Activated T-cell treated with anti-CD3 and anti-CD28 coated beads for 1 hour (primary cell): ENCODE measurements around the gene CDH3.

Experiments
- DNase-seq: peaks from one replicate; pipeline ENCODE4 v3.0.0-alpha.2; 2020; ENCODE audit warnings: low read depth

CDH3 gene

DNA sequence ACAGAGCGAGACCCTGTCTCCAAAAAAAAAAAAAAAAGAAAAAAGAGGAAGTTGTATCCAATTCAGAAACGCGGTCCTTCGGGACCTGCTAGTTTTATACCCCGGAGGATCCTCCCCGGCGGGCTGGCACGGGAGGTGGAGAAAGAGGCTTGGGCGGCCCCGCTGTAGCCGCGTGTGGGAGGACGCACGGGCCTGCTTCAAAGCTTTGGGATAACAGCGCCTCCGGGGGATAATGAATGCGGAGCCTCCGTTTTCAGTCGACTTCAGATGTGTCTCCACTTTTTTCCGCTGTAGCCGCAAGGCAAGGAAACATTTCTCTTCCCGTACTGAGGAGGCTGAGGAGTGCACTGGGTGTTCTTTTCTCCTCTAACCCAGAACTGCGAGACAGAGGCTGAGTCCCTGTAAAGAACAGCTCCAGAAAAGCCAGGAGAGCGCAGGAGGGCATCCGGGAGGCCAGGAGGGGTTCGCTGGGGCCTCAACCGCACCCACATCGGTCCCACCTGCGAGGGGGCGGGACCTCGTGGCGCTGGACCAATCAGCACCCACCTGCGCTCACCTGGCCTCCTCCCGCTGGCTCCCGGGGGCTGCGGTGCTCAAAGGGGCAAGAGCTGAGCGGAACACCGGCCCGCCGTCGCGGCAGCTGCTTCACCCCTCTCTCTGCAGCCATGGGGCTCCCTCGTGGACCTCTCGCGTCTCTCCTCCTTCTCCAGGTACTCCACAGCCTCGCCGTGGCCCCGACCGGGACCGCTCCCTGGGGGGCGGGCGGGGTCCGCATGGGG is at the start of gene CDH3:
Gene CDH3 (plus strand): TSS at position 596 of the 779 bp plus-strand sequence. CDS start 70 bp downstream, at position 666.
- no peak for DNase-seq

DNA sequence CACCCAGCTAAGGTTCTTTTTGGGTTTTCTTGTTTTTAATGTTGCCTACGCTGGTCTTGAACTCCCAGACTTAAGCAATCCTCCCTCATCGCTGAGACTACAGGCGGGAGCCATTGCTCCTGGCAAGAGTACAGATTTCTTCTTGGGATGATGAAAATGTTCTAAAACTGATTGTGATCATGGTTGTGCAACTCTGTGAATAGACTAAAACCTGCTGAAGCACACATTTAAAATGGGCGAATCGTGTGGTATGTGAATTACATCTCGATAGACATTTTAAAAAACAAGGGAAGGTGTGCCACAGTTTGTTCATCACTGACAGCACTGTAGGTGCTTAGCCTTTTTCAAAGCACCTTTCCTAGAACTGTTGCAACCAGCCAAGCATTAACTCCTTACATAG is 48.8 kb upstream of the CDH3 start:
- DNase-seq: no peak

DNA sequence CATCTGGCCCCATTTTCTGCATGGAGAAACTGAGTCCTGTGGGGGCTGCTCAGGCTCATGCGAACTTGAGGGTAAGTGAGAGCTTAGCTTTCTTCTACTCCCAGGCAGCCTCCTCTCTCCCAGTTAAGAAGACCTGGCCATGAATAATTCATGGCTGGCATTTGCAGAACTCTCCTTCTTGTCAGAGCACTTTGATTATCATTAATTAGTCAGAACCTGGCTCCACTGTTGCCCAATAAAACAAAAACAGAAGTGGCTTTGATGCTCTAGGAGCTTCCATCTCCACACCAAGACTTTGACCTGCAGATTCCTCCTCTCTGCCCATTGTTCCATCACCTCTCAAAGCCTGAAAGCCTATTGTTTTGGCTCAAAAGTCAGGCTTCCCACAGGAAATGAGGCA is 45.5 kb upstream of the CDH3 start:
- no peak for DNase-seq

DNA sequence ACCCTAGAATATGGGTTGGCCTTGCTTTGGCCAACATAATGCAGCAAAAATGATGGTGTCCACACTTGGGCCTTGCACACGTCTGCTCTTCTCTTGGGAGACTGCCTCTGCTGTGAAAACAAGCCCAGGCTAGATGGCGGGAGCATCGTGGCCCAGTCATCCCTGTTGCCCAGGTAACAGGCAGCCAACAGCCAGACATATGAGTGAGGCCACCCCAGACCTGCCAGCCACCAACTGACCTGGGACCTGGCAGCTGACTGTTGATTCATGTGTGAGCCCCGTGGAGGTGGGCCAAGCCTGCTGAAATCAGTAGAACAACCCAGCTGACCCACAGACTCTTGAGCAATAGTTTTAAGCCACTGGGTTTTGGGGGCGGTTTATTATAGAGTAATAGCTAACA is 39.4 kb upstream of the CDH3 start:
- no peak for DNase-seq

DNA sequence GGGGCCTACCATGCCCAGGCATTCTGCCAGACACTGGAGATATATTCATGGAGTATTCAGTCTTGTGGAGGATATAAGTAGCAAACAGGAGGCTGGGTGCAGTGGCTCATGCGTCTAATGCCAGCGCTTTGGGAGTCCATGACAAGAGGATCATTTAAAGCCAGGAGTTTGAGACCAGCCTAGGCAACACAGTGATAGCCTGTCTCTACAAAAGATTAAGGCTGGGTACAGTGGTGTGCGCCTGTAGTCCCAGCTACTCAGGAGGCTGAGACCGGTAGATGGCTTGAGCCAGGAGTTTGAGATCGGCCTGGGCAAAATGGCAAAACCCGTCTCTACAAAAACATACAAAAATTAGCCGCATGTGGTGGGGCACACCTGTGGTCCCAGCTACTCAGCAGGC is 37.7 kb upstream of the CDH3 start:
- DNase-seq: no peak

DNA sequence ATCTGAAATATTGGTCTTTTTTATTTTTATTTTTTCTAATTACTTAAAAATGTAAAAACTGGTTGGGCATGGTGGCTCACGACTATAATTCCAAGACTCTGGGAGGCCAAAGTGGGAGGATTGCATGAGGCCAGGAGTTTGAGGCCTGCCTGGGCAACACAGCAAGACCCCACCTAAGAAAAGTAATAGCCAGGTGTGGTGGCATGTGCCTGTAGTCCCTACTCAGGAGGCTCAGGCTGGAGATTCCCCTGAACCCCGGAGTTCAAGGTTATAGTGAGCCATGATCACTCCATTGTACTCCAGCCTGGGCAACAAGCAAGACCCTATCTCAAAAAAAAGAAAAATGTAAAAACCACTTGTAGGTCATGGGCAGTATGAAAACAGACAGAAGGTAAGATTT is 36.8 kb upstream of the CDH3 start:
- DNase-seq: no peak

DNA sequence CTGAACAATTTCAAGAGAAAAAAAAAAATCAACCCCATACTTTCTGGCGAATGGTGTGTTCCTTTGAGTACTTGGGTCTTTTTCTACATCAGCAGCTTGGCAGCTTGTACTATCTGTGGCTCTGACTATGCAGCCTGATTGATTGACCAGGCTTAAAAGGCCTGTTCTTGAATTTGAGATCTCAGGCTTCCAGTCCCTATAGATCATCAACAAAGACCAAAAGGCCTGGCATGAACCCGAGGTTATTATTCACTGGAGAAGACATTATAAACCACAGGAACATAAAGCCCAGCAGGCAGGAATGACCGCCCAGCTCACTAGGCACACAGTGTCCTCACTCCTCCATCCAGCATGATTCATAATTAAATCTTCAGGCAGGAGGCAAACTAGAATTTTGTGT is 32.1 kb upstream of the CDH3 start:
- no peak for DNase-seq

DNA sequence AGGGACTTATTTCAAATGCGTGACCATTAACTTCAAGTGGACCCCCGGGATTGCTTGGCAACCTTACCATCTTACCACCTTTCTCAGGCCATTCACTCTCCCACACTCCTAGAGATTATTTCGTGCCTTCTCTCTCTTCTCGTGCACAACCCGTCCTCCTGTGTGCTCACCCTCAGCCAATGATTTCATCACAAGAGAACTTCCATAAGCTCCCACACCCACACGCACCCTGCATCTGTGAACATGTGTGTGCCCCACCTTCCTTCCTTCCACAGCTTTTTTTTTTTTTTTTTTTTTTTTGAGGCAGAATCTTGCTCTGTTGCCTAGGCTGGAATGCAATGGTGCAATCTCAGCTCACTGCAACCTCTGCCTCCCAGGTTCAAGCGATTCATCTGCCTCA is 27.4 kb upstream of the CDH3 start:
- no peak for DNase-seq

DNA sequence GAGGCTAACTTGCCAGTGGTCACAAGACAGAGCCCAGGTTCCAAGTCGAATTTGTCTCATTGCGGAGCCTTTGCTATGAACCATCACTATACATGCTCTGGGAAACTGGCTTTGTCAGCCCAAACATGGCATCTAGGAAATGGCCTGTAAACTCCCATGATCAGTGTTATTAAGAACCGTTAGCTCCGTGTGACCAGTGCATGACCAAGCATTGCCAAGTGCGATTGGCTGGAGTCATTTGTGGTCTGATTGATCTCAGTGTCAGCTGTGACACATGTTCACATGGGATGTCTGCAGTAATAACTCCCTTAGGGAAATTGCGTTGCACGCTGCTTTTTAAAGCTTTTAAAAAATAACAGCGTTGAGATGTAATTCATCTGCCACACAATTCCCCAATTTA is 18.6 kb upstream of the CDH3 start:
- no peak for DNase-seq

DNA sequence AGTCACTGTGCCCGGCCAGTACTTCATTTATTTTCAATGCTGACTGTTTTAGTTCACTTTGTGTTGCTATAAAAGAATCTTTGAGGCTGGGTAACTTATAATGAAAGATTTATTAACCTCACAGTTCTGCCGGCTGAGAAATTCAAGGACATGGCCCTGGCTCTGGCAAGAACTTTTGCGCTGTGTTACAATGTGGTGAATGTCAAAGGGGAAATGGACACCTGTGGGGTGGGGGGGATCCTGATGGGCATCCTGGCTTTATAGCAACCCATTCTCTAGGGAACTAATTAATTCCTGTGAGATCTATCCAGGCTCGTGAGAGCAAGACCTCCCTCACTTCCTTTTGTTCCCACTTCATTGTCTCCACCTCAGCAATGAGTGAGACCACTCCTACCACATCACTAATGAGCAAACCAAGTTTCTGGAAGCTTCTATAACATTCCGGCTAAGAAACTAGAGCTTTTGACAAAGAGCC is 17.1 kb upstream of the CDH3 start:
- no peak for DNase-seq

DNA sequence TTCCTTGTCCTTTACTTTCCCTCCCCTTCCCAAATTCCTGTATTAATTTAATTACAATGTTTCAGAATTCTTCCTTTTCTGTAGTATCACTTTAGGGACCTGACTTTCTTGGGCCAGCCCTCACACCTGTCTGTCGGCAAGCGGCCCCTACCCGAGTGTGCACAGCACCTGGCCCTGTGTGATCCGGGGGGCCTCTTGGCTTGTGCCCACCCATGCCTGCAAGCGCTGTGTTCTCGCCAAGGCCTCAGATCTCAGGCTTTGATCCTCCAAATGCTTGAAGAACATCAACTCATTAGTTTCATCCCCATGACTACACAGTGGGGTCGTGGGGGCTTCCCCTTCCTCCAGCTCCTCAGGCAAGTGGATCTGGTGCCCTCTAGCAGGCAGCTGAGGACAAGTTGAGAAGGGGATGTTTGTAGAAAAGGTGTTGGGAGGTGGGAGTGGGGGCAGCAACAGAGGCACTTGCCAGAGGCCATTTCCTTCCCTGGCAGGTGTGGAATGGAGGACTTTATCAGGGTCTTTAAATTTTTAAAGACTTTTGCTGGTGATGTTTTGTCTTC is 15.7 kb upstream of the CDH3 start:
- no peak for DNase-seq

DNA sequence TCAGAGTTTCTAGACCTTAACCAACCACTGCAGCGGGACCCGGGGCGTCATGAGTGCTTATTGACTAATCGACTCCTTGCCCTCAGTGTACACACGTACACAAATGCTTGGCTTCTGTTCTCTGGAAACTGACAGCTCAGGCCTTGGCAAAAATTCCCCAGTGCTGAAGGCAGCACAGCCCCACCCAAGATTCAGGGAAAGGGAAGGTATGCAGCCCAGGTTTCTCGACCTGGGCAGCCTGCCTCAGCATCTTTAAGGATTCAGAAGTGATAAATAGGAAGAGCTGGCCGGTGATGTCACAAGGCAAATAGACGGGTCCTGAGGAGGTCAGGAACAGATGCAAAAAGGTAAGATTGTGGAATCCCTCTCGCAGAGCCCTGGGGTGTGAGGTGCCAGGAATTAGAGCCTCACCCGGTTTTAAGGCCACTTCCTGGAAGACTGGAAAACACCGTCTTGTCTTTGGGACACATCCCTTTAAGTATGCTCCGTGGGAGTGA is 9.0 kb upstream of the CDH3 start:
- DNase-seq: no peak

DNA sequence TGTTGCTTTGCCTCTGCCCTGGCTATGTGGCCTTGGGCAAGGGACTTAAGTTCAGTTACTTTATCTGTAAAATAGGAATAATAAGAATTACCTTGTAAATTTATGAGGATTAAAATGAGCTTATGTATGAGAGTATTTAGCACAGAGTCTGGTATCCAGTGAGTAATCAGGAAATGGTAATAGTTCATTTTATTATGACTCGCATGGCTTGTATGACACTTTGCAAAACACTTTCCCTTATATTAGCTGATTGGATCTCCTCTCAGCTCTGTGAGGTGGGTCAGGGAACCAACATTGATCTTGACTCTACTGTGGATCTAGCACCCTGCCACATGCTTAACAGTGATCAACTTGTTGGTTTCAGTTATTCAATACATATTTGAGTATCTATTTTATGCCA is 8.3 kb upstream of the CDH3 start:
- no peak for DNase-seq

DNA sequence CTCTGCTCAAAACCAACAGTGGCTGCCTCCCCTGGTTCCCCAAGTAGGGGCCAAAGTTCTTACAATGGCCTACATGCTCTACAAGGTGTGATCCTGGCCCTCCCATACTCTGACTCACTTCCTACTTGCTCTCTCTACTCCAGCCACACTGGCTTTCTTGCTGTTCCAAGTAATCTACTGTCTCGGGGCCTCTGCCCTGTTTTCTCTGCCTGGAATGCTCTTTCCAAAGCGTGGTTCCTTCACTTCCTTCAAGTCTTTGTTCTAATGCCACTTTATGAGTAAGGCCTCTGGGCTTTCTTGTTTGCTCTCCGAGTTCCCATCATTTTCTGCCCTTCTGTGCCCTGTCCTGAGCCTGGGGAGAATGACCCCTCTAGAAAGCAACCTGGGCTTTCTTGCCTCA is 4.1 kb upstream of the CDH3 start:
- DNase-seq: no peak

DNA sequence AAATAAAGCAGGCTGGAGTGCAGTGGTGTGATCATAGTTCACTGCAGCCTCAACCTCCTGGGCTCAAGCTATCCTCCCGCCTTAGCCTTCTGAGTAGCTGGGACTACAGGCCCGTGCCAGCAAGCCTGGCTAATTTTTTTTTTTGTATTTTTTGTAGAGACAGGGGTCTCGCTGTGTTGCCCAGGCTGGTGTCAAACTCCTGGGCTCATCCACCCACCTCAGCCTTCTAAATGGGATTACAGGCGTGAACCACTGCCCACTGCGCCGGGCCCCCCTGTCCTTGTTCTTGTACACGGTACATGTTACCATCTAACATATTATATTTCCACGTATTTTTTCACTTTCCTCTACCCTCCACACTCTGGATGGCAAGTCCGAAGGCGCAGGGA is 3.1 kb upstream of the CDH3 start:
- no peak for DNase-seq

DNA sequence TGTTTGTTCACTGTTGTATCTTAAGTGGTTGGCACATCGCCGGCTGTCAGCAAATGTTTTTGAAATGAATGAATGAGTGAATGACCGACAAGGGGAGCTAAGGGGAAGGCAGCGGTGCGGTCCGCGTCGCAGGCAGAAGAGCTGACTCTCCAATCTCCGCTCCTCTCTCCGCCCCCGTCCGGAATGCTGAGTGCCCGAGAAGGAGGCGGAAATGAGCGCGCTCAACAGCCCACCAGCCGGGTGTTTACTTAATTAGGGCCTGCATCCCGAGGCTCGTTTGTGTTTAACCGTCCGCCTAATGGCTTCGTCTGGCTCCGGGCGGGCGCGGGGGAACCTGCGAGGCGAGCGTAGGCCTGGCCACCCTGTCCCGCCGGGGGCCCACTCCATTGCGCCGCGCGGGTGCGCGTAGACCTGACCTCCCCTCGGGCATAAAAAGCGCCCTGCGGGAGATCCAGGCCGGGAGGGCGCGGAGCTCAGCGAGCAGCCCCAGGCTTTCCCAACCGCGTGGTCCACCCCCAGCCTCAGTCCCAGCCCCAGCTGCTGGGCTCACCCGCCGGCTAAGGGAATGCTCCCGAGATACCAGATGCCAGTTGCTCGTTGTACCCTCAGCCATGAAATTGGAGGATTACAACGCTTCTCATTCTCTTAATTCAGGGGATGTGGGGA is 2.5 kb upstream of the CDH3 start:
- DNase-seq: no peak

DNA sequence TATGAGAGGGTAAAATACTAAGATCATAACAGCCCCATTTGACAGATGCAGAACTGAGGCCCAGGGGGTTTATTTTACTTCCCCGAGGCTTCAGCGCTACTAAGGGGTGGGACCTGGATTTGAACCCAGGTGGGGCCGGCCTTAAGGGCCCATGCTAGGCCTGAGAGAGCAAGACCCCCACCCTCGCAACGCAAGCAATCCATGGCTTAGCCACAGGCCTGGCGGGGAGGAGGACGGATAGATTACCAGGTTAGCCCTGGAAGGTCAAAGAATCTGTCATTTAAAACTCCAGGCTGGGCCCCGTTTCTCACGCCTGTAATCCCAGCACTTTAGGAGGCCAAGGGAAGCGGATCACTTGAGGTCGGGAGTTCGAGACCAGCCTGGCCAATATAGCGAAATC is 1.9 kb upstream of the CDH3 start:
- no peak for DNase-seq

DNA sequence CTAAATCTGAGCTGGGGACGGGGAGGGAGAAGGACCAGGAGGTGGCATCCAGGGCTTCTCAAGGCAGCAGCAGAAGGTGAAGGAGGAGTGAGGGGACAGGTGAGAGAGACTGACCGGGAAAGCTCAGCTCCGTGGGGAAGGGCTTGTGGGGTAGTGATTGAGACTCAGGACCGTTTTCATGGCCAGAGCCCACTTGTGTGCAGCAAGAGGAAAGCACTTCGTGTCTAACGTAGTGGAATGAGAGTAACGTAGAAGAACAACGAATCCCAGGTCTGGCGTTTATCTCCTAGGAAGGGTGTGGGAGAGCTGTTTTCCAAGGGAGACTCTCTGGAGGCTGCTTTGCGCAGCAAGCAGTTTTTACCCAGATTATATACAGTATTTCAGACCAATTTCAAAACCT is 1.3 kb upstream of the CDH3 start:
- DNase-seq: no peak

DNA sequence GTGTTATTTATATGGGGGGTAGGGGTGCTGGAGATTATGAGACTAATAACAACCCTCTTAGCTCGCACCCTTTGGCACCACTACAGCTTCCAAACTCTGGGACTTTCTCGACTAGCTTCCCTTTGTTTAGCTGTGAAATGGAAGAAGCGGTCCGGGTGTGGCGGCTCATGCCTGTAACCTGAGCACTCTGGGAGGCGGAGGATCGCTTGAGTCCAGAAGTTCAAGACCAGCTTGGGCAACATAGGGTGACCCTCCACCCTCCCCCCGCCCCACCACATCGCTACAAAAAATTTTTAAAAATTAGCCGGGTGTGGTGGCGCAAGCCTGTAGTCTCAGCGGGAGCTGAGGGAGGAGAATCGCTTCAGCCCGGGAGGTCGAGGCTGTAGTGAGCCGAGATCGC is 814 bp upstream of the CDH3 start:
- DNase-seq: no peak

DNA sequence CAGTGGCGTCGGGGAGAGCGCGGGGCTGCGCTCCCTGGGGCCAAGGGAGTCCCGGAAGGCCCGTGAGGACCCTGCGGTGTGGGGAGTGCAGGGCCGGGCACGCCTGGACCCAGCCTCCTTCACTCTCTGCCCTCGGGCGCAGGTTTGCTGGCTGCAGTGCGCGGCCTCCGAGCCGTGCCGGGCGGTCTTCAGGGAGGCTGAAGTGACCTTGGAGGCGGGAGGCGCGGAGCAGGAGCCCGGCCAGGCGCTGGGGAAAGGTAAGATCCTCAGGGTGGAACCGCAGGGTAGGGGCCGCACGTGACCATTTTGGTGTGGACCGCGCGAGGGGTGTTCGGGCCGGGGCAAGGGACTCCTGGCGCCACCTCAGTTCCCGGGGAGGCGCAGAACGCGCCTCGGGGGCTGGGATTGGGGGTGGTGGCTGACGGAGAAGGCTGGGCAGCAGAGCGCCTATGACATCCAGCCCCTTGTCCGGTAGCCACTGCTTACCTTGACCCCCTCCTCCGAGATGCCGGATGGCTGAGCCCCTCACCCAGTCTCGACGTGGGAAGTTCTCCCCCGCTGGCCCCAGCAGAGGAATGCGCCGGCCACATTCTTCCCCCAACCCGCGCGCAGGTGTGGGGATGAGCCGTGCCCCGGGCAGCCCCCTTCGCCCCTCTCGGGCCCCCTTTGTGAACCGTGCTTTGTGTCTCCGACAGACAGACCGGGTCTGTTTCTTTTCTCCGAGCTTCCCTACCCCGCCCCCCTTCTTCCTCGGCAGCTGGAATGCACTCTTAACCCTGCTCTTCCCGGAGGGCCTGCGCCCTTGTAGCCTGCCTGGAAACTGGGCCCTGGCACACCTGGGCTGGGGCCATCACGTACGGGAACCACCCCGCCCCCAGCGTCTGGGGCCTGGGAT is 631 bp downstream of the CDH3 start:
- no peak for DNase-seq

DNA sequence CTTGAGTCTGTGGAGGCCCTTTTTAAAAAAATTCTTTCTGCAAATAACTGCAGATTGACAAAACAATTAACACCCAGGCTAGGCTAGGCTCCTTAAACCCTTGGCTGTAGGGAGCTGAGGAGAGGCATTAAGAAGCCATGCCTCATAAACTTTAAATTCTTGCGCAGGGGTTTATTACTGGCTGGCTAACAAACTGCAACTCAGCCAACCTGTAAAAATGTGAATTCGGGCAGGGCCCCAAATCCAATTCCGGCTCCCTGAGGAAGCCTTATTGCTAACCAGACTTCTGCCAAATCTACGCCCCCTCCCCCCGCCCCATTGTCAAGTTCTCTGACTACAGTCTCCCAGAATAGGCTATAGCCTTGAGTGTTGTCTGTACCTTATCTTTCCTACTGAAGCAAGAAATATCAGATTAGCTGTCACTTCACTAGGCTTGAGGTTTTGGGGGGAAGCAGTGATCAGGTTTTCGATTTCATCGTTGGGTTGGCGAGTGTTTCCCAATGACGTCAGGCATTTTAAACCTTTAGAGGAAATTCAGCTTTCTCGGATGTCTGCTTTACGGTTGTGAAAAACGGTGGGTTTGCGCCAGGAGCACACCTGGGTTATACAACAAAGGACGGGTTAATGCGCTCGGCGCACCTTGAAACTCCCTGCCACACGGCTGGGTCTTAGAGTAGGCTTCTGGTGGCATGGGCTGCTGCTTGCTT is 2.0 kb downstream of the CDH3 start:
- no peak for DNase-seq

DNA sequence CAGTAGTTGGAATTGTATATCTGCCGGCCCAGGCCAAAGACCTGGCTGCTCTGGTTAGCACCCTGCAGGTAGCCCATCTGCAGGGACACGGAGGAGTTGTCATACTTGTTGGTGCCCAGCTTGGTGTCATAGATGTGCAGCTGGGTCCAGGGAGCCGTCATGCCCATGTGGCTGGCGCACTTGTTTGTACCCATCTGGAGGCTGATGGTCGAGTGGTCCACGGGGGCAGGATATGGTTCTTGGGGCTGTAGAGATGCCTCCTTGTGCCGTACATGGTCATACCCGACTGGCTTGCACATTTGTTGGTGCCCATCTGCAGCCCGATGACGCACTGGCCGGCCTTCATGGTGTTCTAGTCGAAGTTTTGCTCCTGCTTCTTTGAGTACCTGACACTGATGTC is 6.0 kb downstream of the CDH3 start:
- no peak for DNase-seq
